ENCODE measurements around the gene DAGLA.
"Not testable (repeated sequence)": the region's sequence is repeated elsewhere in the genome, so short reads cannot be mapped to it uniquely, and the experiment has no call there.

The DAGLA gene

GRCh38 chr11:61679893-61680621 is at the start of gene DAGLA:
Gene DAGLA, plus strand, starts transcription at chr11:61680391. Its CDS starts 39,765 bp downstream, at chr11:61720156.
- peak; percentile 34 to 44 for DNase-seq

- no peak for DNase-seq
Observed at GRCh38 chr11:61632096-61632495, 48.1 kb upstream of the DAGLA start.

GRCh38 chr11:61635304-61635703 is 44.9 kb upstream of the DAGLA start:
- DNase-seq: no peak

- DNase-seq: no peak
Observed at GRCh38 chr11:61635787-61636186, 44.4 kb upstream of the DAGLA start.

- DNase-seq: no peak
Observed at GRCh38 chr11:61636676-61637075, 43.5 kb upstream of the DAGLA start.

- no peak for DNase-seq
Observed at GRCh38 chr11:61637277-61637676, 42.9 kb upstream of the DAGLA start.

- no peak for DNase-seq
Observed at GRCh38 chr11:61639816-61640443, 40.3 kb upstream of the DAGLA start.

GRCh38 chr11:61642162-61642561 is 38.0 kb upstream of the DAGLA start:
- DNase-seq: no peak

- DNase-seq: no peak
Observed at GRCh38 chr11:61645179-61645868, 34.9 kb upstream of the DAGLA start.

GRCh38 chr11:61647529-61647928 is 32.7 kb upstream of the DAGLA start:
- DNase-seq: no peak

GRCh38 chr11:61650781-61651571 is 29.2 kb upstream of the DAGLA start:
- DNase-seq: no peak

- DNase-seq: no peak
Observed at GRCh38 chr11:61652135-61652534, 28.1 kb upstream of the DAGLA start.

GRCh38 chr11:61654397-61654829 is 25.8 kb upstream of the DAGLA start:
- DNase-seq: peak; percentile 58 to 62

GRCh38 chr11:61655266-61656159 is 24.7 kb upstream of the DAGLA start:
- DNase-seq: not testable (repeated sequence)

GRCh38 chr11:61656347-61657077 is 23.7 kb upstream of the DAGLA start:
- DNase-seq: no peak

GRCh38 chr11:61657566-61658290 is 22.5 kb upstream of the DAGLA start:
- no peak for DNase-seq

- DNase-seq: no peak
Observed at GRCh38 chr11:61659413-61660196, 20.6 kb upstream of the DAGLA start.

- not testable (repeated sequence) for DNase-seq
Observed at GRCh38 chr11:61660997-61661396, 19.2 kb upstream of the DAGLA start.

- no peak for DNase-seq
Observed at GRCh38 chr11:61666684-61667297, 13.4 kb upstream of the DAGLA start.

Measured in AML-193 (cell line).